GM19324 (cell line): Measurements from ENCODE around the gene PARD3B.

ENCODE experiments used
- ATAC-seq: cut with Tn5 transposase; IDR thresholded peaks from one replicate; pipeline ENCODE4 v1.9.1; 2021; ENCODE audit warnings: mild to moderate bottlenecking, moderate library complexity; ENCODE audit not compliant: unreplicated experiment, low FRiP score

The PARD3B gene

GRCh38 chr2:205166745-205167144, 621.5 kb downstream of the PARD3B start:
- ATAC-seq = no peak

- ATAC-seq = no peak
Observed at GRCh38 chr2:205169012-205169411, 623.7 kb downstream of the PARD3B start.

- no peak for ATAC-seq
Observed at GRCh38 chr2:205169464-205169863, 624.2 kb downstream of the PARD3B start.

- ATAC-seq = no peak
Observed at GRCh38 chr2:205170399-205170798, 625.1 kb downstream of the PARD3B start.

- no peak for ATAC-seq
Observed at GRCh38 chr2:205171261-205171940, 626.1 kb downstream of the PARD3B start.

- no peak for ATAC-seq
Observed at GRCh38 chr2:205175831-205176230, 630.6 kb downstream of the PARD3B start.

- ATAC-seq = no peak
Observed at GRCh38 chr2:205176546-205176945, 631.3 kb downstream of the PARD3B start.

- ATAC-seq = no peak
Observed at GRCh38 chr2:205177546-205177945, 632.3 kb downstream of the PARD3B start.

GRCh38 chr2:205180730-205181129, 635.5 kb downstream of the PARD3B start:
- no peak for ATAC-seq

GRCh38 chr2:205187731-205188130, 642.5 kb downstream of the PARD3B start:
- no peak for ATAC-seq

- ATAC-seq = no peak
Observed at GRCh38 chr2:205188239-205189138, 643.2 kb downstream of the PARD3B start.

GRCh38 chr2:205189301-205189700, 644.0 kb downstream of the PARD3B start:
- ATAC-seq = no peak

- no peak for ATAC-seq
Observed at GRCh38 chr2:205190528-205190927, 645.3 kb downstream of the PARD3B start.

- ATAC-seq = no peak
Observed at GRCh38 chr2:205193125-205193835, 648.0 kb downstream of the PARD3B start.

GRCh38 chr2:205193836-205194228, 648.6 kb downstream of the PARD3B start:
- ATAC-seq = no peak

GRCh38 chr2:205197468-205198139, 652.3 kb downstream of the PARD3B start:
- no peak for ATAC-seq

GRCh38 chr2:205198140-205198525, 652.9 kb downstream of the PARD3B start:
- no peak for ATAC-seq

GRCh38 chr2:205199165-205199850, 654.0 kb downstream of the PARD3B start:
- ATAC-seq = no peak

- ATAC-seq = no peak
Observed at GRCh38 chr2:205210494-205210893, 665.2 kb downstream of the PARD3B start.

- no peak for ATAC-seq
Observed at GRCh38 chr2:205212357-205212756, 667.1 kb downstream of the PARD3B start.
